IPS DF 4.7 (cell line): ENCODE results near the gene BIRC7.

Experiments
- DNase-seq: peaks from one replicate; pipeline ENCODE4 v3.0.0-alpha.2; 2013; ENCODE audit warnings: low spot score; ENCODE audit errors: extremely low read depth

Gene BIRC7

GRCh38 chr20:63262836-63263235 lies 27.1 kb downstream of the BIRC7 start:
- no peak for DNase-seq

DNA sequence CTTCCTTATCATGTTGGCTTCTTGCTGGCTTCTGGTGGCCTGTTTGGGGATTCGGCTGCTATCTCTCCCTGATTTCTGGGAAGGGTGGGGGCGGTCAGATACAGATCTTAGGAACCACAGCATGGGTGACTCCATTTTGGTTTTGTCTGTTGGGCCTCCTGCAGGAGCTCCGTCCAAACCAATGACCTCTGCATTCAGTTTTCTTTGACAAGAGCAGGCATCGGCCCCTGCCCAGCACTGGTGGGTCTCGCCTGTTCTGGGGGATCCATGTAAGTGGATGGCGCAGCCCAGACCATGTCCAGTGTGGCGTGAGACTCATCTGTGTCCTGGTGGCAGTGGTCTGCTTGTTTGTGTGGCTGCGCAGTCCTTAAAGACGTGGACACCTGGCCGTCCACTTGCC lies 28.3 kb downstream of the BIRC7 start:
- no peak for DNase-seq

DNA sequence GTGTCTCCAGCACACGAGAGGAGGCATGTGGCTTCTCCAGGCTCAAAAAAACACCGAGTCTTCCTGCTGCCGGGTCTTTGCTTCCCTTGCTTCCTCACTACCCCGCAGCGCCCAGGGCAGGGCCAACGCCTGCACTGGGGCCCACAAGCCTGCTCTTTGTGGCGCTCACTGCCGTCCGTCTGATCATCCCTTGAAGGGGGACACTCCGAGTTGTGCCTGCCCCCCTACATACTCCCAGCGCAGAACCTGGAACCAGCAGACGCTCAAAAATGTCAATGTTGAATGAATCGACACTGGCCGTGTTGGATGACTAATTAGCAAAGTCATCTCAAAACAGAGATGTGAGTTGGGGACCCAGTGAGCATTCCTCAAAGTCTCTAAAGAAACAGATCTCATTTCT lies 28.8 kb downstream of the BIRC7 start:
- no peak for DNase-seq

- no peak for DNase-seq
Observed at GRCh38 chr20:63265891-63266515, 30.3 kb downstream of the BIRC7 start.

GRCh38 chr20:63267691-63268090 lies 32.0 kb downstream of the BIRC7 start:
- no peak for DNase-seq

GRCh38 chr20:63268256-63268655 lies 32.6 kb downstream of the BIRC7 start:
- DNase-seq, result no peak

GRCh38 chr20:63268671-63269439 lies 33.1 kb downstream of the BIRC7 start:
- DNase-seq, result no peak

DNA sequence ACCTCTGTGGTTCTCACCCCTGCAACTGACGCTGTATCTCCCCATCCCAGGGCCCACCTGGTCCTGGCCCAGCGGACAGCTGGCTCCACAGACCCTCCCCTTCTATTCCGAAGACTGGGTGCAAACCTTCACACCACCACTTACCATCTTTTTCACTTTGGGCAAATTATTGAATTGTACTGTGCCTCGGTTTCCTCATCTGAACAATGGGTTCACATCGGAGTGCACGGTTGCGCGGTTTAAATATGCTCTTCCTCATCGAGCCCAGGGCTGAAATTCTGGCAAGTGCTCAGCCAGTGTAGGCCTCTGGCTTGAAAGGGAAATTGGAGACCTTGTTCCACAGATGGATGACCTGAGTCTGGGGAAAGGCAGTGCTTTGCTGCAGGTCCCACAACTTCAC lies 34.0 kb downstream of the BIRC7 start:
- DNase-seq, result no peak

GRCh38 chr20:63270606-63271325 lies 35.1 kb downstream of the BIRC7 start:
- DNase-seq, result no peak

DNA sequence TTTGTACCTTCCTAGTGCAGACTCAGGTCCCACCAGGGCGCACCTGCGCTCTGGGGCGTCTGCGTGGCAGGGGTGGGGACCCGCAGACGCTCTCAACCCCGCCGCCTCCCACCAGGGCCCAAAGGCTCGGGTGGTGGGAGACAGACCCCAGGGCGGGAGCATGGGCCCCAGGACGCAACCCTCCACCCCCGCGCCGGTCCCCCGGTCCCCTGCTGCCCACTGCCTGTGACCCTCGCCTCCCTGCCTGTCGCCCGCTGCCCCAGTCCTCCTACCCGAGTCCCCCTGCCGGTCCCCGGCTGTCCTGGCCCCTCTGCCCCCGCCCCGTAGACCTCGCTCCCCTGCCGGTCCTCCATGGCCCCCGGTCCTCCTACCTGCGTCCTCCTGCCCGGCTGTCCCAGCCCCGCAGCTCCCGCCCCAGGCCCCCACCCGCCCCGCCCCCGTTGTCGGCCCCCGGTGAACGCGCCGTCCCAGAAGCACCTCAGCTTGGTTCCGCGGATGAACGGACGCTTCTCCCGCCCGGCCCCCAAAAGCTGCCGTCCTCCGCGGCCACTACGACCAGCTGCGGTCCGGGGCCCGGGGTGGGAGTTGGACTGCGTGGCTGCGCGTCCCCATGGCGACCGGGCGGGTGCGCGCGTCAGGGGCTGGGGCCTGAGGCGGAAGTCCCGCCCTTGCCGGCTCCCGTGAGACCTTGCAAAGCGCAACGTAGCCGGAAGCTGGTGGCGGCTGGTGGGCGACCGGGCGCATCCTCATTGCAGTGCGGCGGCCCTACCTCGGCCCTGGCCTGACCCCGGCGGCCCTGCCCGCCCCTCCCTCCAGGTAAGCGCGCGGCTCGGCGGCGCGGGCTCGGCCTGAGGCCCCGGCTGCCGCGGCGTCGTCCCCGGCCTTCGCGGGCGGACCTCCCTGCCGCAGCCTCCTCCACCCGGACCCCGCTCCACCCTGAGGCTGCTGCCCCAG lies 36.7 kb downstream of the BIRC7 start, which contains the start of gene ARFGAP1:
ARFGAP1 (plus strand) TSS at position 709 of the 954 bp plus-strand sequence. CDS start 2,768 bp downstream, outside the sequence.
- no peak for DNase-seq

GRCh38 chr20:63273059-63273579 lies 37.4 kb downstream of the BIRC7 start:
- DNase-seq, result no peak

DNA sequence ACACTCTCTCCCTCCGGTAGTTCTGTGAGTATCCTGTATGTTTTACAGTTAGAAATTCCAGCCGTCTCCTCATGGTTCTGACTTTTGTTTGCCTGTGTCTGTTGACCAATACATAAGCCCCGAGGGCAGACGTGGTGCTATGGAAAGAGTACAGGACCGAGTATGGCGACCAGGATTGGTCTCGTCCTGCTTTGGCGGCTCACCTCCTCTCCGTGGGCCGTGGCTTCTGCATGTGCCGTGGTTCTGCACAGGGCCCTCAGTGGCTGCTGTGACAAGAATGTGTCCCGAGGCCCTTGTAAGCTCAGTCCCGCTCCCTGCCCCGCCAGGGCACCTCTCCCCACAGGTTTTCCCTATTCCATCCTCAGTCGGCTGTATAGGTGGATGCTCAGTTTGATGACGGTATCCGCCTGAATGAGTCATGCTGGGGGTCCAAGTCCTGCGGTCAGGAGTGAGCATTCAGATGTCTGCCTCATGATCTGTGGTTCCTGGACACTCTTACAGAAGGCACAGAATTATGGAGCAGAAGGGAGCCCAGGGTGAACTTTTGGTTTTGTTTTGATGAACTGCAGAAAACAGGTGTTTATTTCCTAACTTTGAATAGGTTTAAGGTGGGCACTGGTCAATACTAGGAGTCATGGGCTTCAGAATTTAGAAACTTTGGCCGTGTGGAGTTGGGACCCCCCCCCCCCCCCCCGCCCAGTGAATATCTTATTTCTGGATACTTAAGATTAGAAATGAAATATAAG lies 38.1 kb downstream of the BIRC7 start:
- DNase-seq, result no peak

GRCh38 chr20:63274381-63275228 lies 38.9 kb downstream of the BIRC7 start:
- DNase-seq, result no peak

- no peak for DNase-seq
Observed at GRCh38 chr20:63275825-63276224, 40.1 kb downstream of the BIRC7 start.

DNA sequence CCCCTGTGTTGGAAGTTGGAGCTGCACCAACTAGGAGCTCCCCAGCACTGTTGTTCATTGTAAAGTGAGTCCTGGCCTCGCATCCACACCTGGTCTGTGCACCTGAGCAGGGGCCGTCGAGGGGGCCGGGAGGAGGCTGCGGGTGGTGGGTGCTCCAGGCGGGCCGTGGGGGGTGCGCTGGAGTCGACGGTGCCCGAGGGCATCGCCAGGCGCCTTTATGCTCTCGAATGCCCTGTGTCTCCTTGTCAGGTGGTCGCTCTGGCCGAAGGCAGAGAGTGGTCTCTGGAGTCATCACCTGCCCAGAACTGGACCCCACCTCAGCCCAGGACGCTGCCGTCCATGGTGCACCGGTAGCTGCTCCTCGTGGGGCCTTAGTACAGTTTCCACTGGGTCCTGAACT lies 41.3 kb downstream of the BIRC7 start:
- no peak for DNase-seq

GRCh38 chr20:63277466-63278272 lies 42.0 kb downstream of the BIRC7 start:
- DNase-seq, result no peak

GRCh38 chr20:63278661-63279060 lies 43.0 kb downstream of the BIRC7 start:
- DNase-seq, result no peak

DNA sequence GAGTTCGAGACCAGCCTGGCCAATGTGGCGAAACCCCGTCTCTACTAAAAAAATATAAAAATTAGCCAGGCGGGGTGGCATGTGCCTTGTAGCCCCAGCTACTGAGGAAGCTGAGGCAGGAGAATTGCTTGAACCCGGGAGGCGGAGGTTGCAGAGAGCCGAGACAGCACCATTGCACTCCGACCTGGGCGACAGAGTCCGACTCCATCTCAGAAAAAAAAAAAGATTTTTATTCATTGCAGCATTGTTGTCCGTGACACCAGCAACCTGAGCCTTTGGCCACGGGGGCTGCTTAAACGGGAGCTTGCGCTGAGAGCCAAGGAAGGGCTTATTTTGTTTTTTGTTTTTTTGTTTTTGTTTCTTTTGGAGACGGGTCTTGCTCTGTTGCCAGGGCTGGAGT lies 44.2 kb downstream of the BIRC7 start:
- no peak for DNase-seq
